Neural cell (in vitro differentiated cells): Measurements from ENCODE around the gene SPAG16. TPM values are rescaled to one million over a fixed set of nuclear protein-coding genes. Genes with fewer than 3 reads are reported as not detected.

Source experiments
- H2AFZ ChIP-seq: fragments of 200-600, 300-800 bp; sonication (generic), shearing (Covaris generic); 2 replicates; pipeline ENCODE4 v1.6.0; 2014; ENCODE audit warnings: low read depth, mild to moderate bottlenecking, antibody characterized with exemption, low read length, moderate library complexity
- H3F3A ChIP-seq: fragments of 200-600 bp; shearing (Covaris generic); 2 replicates; pipeline ENCODE4 v1.6.1; 2016; ENCODE audit warnings: mild to moderate bottlenecking, moderate library complexity, mixed read lengths, antibody characterized with exemption, low read length; ENCODE audit not compliant: insufficient read depth, poor library complexity, severe bottlenecking
- H3K27ac ChIP-seq: fragments of 200-600, 300-800 bp; sonication (generic), shearing (Covaris generic); 2 replicates; pipeline ENCODE4 v1.5.1; 2014; ENCODE audit warnings: mild to moderate bottlenecking, low read length, moderate library complexity
- H3K27me3 ChIP-seq: fragments of 300-800, 200-600 bp; sonication (generic), shearing (Covaris generic); 2 replicates; pipeline ENCODE4 v1.6.0; 2014; ENCODE audit warnings: mild to moderate bottlenecking, low read depth, low read length, moderate library complexity; ENCODE audit not compliant: insufficient read depth
- H3K36me3 ChIP-seq: fragments of 300-800, 200-600 bp; sonication (generic), shearing (Covaris generic); 2 replicates; pipeline ENCODE4 v1.5.1; 2014; ENCODE audit warnings: mild to moderate bottlenecking, antibody characterized with exemption, low read length, moderate library complexity; ENCODE audit not compliant: insufficient read depth
- H3K4me2 ChIP-seq: fragments of 300-800, 200-600 bp; sonication (generic), shearing (Covaris generic); 2 replicates; pipeline ENCODE4 v1.6.0; 2014; ENCODE audit warnings: mild to moderate bottlenecking, low read length
- H3K4me3 ChIP-seq: fragments of 300-800, 200-600 bp; sonication (generic), shearing (Covaris generic); 2 replicates; pipeline ENCODE4 v1.5.1; 2014; ENCODE audit warnings: mild to moderate bottlenecking, low read length, moderate library complexity
- H3K79me2 ChIP-seq: fragments of 200-600 bp; shearing (Covaris generic); replicated peaks from 2 replicates; pipeline ENCODE4 v1.6.0; 2014; ENCODE audit warnings: mild to moderate bottlenecking, low read length, moderate library complexity; ENCODE audit not compliant: insufficient read depth
- H3K9ac ChIP-seq: fragments of 300-800, 200-600 bp; sonication (generic), shearing (Covaris generic); 2 replicates; pipeline ENCODE4 v1.6.1; 2016; ENCODE audit warnings: mild to moderate bottlenecking, low read length, mixed read lengths
- H3K9me2 ChIP-seq: fragments of 200-600 bp; shearing (Covaris generic); 2 replicates; pipeline ENCODE4 v1.6.1; 2016; ENCODE audit warnings: mild to moderate bottlenecking, low read length, mixed read lengths; ENCODE audit not compliant: insufficient read depth
- H3K9me3 ChIP-seq: fragments of 200-600, 300-800 bp; sonication (generic), shearing (Covaris generic); 2 replicates; pipeline ENCODE4 v1.6.1; 2016; ENCODE audit warnings: mild to moderate bottlenecking, mixed run types, low read length, moderate library complexity, mixed read lengths
- H4K20me1 ChIP-seq: fragments of 200-600 bp; shearing (Covaris generic); 2 replicates; pipeline ENCODE4 v1.6.1; 2016; ENCODE audit warnings: mild to moderate bottlenecking, mixed run types; ENCODE audit not compliant: insufficient read depth
- CTCF ChIP-seq: fragments of 450-650 bp; IDR thresholded peaks from 2 replicates; pipeline ENCODE4 v1.5.1; 2014; ENCODE audit warnings: antibody characterized with exemption, mild to moderate bottlenecking, moderate library complexity; ENCODE audit not compliant: poor library complexity, severe bottlenecking
- EP300 ChIP-seq: fragments of 450-650 bp; conservative IDR thresholded peaks from 2 replicates; pipeline ENCODE4 v1.6.1; 2014; ENCODE audit warnings: antibody characterized with exemption, mild to moderate bottlenecking, moderate library complexity; ENCODE audit not compliant: poor library complexity, severe bottlenecking
- EZH2 ChIP-seq: fragments of 200-600, 300-800 bp; shearing (Covaris generic), sonication (generic); IDR thresholded peaks from 2 replicates; pipeline ENCODE4 v1.6.1; 2014; ENCODE audit warnings: antibody characterized with exemption, low read length, borderline replicate concordance, mild to moderate bottlenecking; ENCODE audit not compliant: insufficient read depth, poor library complexity, severe bottlenecking
- MXI1 ChIP-seq: fragments of 450-650 bp; conservative IDR thresholded peaks from 2 replicates; pipeline ENCODE4 v1.6.1; 2014; ENCODE audit warnings: antibody characterized with exemption, mild to moderate bottlenecking; ENCODE audit not compliant: poor library complexity, severe bottlenecking
- POLR2AphosphoS5 ChIP-seq: IDR thresholded peaks from 2 replicates; pipeline ENCODE4 v1.6.1; 2012
- RAD21 ChIP-seq: fragments of 450-650 bp; conservative IDR thresholded peaks from 2 replicates; pipeline ENCODE4 v1.6.1; 2014; ENCODE audit warnings: antibody characterized with exemption, mild to moderate bottlenecking, moderate library complexity
- REST ChIP-seq: IDR thresholded peaks from 2 replicates; pipeline ENCODE4 v1.6.1; 2012; ENCODE audit warnings: borderline replicate concordance
- SMC3 ChIP-seq: fragments of 450-650 bp; conservative IDR thresholded peaks from 2 replicates; pipeline ENCODE4 v1.6.1; 2014; ENCODE audit warnings: antibody characterized with exemption, mild to moderate bottlenecking, moderate library complexity; ENCODE audit not compliant: poor library complexity
- TAF1 ChIP-seq: IDR thresholded peaks from 2 replicates; pipeline ENCODE4 v1.6.1; 2012; ENCODE audit warnings: low read depth
- polyA plus RNA-seq: library from polyadenylated mRNA; depleted of rRNA; stranded (reverse); fragments of >200 nt; gene quantifications from 2 replicates; pipeline ENCODE4 v1.2.3, GENCODE V29; 2014

The SPAG16 gene
- polyA plus RNA-seq, 1 donor from 2014 or later, result 75.4 TPM

GRCh38 chr2:213664817-213665216, 380.6 kb downstream of the SPAG16 start:
- no peaks in the 10 kb centered on the region for H3K36me3 ChIP-seq
- no peaks in the 10 kb centered on the region for H3K79me2 ChIP-seq
- no peak overlapping the region for H3K27ac ChIP-seq
- H4K20me1 ChIP-seq, result no peaks in the 10 kb centered on the region
- no peaks in the 10 kb centered on the region for H3F3A ChIP-seq
- TF ChIP-seq RAD21 (no peak), EP300 (no peak), SMC3 (no peak), EZH2 (no peak), REST (no peak), TAF1 (no peak), CTCF (no peak), MXI1 (no peak), POLR2AphosphoS5 (no peak)
- H3K27me3 ChIP-seq, result no peaks in the 10 kb centered on the region
- no peak overlapping the region for H3K9ac ChIP-seq
- H3K4me2 ChIP-seq, result no peak overlapping the region
- no peak overlapping the region for H2AFZ ChIP-seq
- no peak overlapping the region for H3K4me3 ChIP-seq
- H3K9me3 ChIP-seq, result peaks cover 4% of the 10 kb centered on the region
- no peaks in the 10 kb centered on the region for H3K9me2 ChIP-seq

DNA sequence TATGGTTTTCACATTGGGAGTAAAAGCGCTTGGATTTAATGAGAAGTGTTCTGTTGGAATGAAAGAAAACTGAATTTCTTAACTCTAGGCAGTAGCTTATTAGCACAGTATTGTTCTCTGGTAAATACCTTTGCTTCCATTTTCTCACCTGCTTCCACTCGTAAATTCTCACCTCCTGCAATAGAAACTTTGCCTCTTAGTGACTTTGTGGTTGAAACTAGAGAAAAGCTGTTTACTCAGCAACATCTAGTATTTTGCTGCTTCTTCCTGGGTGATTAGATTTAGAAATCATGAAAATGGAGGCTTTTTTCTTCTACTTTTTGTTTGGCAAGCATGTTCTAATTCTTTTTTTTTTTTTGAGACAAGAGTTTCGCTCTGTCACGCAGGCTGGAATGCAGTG, 385.4 kb downstream of the SPAG16 start:
- Histone ChIP-seq H3K27me3 (no peaks in the 10 kb centered on the region), H3K9ac (no peak overlapping the region), H3K4me2 (no peak overlapping the region), H3K9me3 (no peaks in the 10 kb centered on the region), H3K79me2 (no peaks in the 10 kb centered on the region), H4K20me1 (no peaks in the 10 kb centered on the region), H3K27ac (no peak overlapping the region), H3K9me2 (no peaks in the 10 kb centered on the region), H3F3A (no peaks in the 10 kb centered on the region), H3K36me3 (no peaks in the 10 kb centered on the region), H2AFZ (no peak overlapping the region), H3K4me3 (no peak overlapping the region)
- TF ChIP-seq EP300 (no peak), CTCF (no peak), RAD21 (no peak), REST (no peak), SMC3 (no peak), MXI1 (no peak), POLR2AphosphoS5 (no peak), TAF1 (no peak)
